HG03457 (cell line): ENCODE measurements around the gene KRTAP27-1.

ENCODE experiments used
- ATAC-seq: cut with Tn5 transposase; IDR thresholded peaks from one replicate; pipeline ENCODE4 v1.9.1; 2021; ENCODE audit warnings: moderate number of reproducible peaks; ENCODE audit not compliant: unreplicated experiment

The KRTAP27-1 gene, protein sequence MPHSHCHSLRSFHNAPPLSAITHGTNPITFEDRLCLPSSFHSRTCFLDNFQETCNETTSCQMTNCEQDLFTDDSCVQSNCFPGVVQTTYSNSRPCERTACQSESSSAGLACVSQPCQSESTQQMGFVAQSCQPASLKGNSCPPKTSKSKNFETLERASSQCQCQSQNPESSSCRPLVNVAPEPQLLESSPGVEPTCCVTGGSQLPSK

DNA sequence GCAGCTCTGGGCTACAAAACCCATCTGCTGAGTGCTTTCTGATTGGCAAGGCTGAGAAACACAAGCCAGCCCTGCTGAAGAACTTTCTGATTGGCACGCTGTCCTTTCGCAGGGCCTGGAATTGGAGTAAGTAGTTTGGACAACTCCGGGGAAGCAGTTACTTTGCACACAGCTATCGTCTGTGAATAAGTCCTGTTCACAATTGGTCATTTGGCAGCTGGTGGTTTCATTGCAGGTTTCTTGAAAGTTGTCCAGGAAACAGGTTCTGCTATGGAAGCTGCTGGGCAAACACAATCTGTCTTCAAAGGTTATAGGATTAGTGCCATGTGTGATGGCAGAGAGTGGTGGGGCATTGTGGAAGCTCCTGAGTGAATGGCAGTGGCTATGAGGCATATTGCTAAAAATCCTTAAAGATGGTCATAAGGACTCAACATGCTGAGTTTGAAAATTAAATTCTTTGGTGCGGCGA, at the start of gene KRTAP27-1:
KRTAP27-1 (minus strand) TSS at position 419 of the 469 bp plus-strand sequence; CDS start at position 393, 26 bp downstream.
- no peak for ATAC-seq

DNA sequence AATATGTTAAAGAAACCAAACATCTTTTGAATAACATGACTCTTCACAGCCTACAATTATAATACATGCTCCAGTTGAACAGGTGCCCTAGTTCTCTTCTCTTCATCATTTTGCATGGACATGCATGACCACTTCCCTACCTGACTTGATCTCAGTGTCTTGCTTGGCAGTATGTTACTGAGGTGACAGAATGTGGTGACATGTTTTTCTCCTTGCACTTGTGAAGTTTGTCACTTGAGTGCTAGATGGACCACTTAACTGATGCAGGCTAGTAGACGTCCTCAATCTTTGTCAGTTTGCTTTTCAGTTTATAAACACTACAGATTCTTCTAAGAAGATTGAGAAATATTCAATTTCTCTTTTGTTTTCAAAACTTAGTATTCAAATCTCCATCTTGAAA, 44.7 kb upstream of the KRTAP27-1 start:
- no peak for ATAC-seq

DNA sequence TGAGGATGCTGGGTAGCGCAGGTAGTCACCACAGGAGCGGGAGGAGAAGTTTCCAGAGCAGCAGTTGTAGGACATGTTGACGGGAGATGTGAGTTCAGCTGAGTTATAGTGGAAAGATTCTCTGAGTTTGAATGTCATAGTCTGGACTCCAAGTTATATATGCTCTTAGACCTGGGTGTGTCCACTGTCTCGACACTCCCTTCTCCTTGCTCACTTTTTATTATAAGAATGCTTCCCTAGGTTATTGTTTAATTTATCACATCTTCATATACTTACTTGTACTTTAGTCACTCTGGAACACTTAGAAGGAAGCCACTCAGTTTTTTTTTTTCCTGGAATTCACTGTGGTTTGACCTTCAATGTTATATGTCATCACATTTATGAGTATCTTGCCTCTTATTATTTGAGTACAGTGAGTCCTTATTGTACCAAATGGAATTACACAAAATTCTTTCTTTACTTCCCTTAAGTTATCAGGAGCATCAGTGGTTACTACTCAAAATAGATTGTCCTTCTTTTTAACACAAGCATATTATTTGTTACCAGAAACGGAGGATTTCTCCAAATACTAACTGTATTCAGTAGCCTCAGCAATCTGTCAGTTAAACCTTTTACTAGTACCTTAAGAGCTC, 34.8 kb upstream of the KRTAP27-1 start, which contains the start of gene KRTAP13-2:
KRTAP13-2 (minus strand) TSS at position 133 of the 632 bp plus-strand sequence; CDS start at position 75, 58 bp downstream.
- no peak for ATAC-seq

DNA sequence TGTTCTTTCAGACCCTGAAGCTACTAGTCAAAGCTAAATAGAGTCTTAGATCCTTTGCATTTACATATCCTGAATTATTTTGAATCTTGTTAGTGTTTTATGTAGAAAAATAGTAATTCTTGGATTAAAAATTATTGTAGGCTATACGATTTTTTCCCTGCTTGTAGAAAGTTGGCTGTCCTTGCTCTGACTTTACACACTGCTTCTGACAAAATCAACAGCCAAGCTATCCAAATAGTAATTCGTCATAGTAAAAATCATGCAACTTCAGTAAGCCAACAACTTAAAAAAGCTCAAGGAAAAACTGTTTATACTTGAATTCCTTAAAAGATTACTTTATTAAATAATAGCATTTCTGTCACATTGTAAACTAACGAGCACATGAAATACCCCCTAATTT, 18.4 kb upstream of the KRTAP27-1 start:
- ATAC-seq, result no peak

DNA sequence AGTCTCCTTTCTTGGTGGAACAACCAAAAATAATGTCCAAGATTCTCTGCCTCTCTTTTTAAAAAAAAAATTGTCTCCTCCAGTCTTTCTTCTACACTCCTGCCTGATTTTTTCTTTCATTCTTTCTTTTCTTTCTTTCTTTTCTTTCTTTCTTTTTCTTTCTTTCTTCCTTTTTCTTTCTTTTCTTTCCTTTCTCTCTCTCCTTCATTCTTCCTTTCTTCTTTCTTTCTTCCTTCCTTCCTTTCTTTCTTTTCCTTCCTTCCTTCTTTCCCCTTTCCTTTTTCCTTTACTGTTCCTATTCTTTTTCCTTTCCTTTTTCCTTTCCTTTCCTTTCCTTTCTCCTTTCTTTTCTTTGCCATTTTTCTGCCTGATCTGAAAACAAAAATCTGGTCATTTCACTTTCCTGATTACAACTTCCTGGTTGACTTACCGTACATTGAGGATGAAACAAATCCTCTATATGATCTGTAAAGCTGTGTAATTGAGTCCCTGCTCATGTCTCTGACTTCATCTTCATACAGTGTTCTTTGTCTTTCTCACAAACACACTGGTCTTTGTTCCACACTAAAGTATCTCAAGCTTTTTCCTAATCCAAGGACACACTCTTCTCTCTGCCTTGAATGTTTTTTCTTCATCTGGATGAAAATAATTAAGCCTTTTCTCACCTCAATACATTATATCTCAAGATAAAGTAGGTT, 17.0 kb upstream of the KRTAP27-1 start:
- ATAC-seq, result no peak

DNA sequence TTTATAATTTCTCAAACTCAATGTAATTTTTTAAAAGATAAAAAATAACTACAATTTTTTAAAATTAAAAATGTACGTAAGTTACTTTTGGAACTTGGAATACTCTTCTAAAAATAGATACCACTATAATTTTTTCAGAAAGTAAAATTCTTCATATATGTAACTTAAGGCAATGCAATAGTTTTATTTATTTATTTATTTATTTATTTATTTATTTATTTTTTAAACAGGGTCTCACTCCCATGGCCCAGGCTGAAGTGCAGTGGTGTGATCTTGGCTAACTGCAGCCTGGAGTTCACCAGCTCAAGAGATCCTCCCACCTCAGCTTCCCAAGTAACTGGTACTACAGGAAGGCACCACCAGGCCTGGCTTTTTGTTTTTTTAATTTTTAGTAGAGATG, 14.0 kb upstream of the KRTAP27-1 start:
- ATAC-seq, result no peak

DNA sequence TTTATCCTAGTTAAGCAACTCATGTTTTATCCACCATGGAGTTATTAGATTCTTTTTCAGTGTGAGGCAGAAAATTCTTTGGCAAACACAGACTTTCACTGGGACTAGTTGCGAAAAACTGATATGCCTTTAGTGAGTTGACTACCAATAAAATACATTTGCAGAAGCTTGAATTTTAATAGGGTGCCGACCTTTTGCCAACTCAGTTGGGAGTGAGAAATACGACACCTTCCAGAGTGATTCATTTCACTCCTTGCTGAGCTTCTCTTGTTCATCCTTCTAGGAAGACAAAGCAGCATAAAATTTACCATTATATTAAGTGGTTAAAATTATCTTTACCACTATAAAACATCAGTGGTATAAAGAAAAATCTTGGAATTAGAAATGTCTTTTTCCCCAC, 12.1 kb upstream of the KRTAP27-1 start:
- ATAC-seq, result no peak

DNA sequence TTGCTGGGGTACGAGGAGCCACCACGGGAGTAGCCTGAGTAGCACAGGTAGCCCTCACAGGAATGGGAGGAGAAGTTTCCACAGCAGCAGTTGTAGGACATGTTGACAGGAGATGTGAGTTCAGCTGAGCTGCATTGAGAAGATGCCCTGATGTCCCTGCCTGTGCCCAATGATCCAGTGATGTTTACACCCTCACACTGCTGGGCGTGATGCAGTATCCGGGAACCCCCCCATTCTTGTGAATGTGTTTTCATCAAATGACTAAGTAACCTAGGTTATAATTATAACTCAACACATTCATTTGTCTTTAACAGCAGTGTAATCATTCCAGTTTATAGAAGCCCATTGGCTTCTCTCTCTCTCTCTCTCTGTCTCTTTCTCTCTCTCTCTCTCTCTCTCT, 11.0 kb upstream of the KRTAP27-1 start, which contains the start of gene KRTAP23-1:
KRTAP23-1 (minus strand) TSS at position 101 of the 400 bp plus-strand sequence; CDS start at position 101, 0 bp downstream.
- no peak for ATAC-seq

DNA sequence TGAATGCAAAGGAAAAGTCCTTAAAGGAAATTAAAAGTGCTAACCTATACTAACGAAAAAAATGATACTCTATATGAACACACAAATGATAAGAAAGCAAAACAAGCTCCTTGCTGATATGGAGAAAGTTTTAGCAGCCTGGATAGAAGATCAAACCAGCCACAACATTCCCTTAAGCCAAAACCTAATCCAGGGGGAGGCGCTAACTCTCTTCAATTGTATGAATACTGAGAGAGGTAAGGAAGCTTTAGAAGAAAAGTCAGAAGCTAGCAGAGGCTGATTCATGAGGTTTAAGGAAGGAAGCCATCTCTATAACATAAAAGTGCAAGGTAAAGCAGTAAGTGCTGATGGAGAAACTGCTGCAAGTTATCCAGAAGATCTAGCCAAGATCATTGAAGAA, 7.5 kb upstream of the KRTAP27-1 start:
- ATAC-seq, result no peak

DNA sequence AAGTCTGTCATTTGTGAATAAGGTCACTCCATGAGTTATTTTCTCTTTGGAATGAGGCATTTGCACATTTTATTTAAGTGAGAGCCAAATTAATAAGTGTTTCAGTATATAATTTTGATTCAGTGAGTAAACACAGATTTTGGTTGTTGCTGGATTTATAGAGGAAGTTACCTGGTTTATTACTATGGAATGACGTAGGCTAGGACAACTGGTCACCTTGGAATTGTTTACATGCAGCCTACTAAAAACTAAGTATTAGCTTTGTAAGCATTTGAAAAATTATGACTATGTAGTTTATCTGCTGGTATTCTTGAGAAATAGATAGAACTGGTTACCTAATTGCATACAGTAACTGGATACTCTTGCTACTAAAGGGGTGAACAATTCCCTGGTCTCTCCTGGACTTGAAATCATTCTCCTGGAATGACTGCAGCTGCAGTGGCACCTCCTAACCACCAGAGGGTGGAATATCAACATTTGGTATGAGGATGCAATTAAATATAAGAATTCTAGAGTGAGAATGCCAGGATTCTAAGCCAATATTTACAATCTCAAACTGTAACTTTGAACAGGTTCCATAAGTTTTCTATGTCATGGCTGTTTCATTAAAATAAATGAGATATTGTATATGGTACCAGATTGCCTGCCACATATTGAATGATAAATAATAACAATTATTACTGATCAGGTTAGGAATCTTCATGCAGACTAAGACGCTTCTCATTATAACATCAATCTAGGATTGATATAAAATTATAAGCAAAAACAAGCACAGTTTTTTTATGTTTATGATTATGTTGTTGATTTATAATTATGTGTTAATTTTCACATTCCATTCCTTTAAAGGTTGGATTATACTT, 3.5 kb upstream of the KRTAP27-1 start:
- ATAC-seq, result no peak

DNA sequence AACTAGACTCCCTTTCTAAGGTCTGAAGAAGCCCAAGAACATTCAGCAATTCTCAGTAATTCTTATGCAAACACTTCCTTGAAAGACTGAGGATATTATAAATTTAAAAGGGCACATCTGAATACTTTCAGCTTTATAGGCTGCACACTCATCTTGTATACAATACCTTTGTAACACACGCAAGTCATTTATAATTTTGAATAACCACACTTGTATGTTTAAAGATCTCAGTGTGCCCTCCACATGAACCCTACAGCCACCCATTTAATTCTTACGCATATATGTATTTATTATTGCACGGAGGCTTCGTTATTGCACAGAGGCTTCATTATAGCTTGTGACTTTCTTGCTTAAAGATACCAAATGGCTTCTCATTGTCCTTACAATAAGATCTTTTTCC, 1.2 kb upstream of the KRTAP27-1 start:
- no peak for ATAC-seq

DNA sequence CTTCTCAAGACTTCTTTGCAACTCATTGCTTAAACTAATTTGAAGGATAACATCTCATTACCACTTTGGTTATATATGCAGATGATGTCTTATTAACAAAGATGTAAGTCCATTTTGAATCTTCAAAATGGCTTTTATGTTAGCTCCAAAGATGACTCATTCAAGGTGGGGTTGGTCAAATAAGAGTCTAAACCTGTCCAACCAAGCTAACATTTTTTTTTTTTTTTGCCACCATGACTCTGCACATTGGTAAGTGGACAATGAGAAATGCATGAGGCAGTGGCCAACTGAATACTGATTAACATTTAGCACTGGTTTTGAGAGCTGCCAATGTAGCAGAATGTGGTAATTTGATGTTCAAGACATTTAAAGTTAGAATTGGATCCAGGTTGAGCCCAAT, 278 bp upstream of the KRTAP27-1 start:
- no peak for ATAC-seq

DNA sequence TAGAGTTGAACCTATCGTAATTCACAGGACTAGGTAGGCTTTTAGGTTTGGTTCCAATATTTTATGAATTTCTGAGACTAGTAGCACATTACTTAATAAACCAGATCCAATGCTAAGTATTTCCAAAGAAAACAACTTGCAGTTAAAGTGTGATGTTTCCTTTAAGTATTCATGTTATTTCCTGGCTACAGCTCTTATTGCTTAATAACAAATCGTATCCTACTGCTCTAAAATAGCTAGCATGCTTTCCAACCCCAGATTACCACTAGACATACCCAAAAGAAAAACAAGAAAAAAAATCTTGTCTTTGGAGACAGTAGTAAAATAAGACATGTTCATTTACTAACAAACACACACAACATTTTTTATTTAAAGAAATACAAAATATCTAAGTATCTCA, 898 bp downstream of the KRTAP27-1 start:
- no peak for ATAC-seq

DNA sequence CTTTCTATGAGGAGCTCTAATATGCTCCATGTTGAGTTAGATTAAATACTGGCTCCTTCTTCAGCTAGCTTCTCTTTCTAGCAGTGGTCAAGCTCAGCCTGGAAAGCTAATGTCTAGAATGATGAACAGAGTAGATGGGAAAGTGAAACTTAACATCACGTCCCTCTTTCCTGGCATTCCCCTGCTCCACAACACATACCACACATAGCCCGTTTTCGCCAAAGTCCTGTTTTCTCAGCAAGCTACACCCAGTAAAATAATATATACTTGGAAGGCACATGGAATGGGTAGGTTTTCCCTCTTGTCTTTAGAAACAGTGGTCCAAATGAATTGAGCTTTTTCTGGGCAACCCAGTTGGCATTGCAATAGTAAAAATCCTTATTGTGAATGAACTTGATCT, 3.8 kb downstream of the KRTAP27-1 start:
- no peak for ATAC-seq

DNA sequence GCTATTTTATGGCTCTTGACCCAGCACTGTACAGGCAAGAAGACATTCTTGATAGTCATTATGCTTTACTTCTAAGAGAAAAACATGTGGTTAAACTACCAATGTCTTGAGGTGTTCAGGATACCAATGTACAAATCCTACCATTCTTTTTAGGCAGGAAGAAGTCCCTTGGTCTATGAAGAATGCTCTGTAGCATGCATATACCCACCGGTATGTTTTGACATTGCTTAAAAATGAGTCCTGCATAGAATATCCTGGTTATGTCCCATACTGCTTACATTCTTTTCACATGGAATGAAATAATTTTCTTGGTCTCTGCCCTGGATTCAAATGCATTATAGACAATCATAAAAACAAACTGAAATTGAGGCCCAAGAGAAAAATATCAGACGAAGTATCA, 4.8 kb downstream of the KRTAP27-1 start:
- ATAC-seq, result no peak

DNA sequence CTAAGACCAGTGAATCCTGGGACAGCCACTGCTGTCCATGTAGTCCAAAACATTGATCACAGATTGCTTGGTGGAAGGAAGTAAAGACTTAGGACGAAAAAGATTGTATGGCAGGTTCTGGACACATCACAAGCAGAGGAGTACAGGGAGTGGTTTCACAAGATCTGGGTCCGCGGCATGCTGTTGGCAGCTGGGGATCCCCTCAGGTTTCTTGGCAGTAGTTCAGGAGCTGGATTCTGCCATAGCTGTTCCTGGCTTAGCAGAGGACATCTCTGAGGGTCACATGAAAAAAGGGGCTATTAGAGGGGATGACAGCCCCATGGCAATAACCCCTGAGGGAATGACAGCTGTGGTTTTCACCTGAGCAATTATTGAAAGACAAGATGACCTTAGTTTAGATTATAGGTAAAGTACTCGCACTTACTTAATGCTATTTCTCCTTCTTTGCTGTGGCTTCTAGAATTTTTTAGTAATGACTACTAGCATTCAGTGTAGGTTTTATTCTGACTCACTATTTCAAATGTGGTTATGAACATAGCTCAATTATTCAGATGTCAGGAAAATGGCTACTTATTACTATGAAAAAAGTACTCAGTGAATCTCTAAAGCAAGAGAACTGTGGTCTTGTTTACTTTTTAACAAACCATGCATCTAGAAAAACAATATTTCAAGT, 8.2 kb downstream of the KRTAP27-1 start:
- no peak for ATAC-seq

DNA sequence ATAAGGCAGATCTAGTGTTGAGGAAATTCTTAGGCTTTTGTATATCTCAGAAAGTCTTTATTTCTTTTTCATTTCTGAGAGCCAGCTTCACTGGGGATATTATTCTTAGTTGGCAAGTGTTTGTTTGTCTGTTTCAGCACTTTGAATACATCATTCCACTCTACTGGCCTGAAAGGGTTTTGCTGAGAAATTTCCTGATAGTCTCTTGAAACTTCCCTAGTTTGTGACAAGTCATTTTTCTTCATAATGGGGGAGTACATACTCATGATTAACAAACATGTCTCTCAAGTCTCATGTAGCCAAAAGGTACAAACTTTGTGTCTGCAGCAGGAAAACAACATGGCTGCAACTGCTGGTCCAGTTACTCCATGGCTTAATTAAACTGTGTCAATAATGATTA, 11.1 kb downstream of the KRTAP27-1 start:
- ATAC-seq, result no peak

DNA sequence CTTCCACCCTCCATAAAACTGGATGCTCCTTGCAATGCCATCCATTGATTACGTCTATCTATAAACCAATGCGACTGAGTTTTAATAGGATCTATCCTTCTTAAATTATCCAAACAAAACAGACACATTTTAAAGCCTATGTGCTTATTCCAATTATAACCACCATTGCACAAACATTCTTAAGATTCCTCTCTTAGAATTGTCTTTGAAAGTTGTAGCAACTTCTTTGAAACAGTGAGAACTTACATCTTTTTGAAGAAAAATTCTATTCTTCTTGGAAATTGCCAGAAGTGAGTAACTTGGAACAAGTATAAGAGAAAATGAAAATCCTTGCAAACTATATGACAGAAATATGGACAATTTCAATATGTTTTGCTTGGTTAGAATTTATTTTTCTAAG, 17.3 kb downstream of the KRTAP27-1 start, which contains the start of gene KRTAP26-1:
KRTAP26-1 (minus strand) TSS at position 101 of the 400 bp plus-strand sequence. CDS start 280 bp downstream, outside the sequence.
- ATAC-seq, result no peak

DNA sequence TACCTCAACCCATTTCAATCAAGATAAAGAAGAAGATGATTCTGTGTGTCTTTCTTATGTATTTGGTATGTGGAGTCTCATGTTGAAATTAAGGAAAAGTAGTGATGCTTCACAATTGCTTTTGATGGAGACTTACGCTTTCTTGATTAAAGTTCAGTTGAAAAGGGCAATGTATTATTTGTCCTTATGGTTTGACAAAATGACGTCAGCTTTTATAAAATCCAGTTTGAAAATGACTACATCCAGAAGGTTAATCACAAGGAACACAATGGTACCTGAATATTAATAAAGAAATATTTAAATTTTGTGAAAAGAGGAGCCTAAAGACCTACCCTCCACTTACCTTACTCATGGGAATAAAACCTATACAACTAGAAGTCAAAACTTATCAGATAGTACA, 21.8 kb downstream of the KRTAP27-1 start:
- no peak for ATAC-seq

DNA sequence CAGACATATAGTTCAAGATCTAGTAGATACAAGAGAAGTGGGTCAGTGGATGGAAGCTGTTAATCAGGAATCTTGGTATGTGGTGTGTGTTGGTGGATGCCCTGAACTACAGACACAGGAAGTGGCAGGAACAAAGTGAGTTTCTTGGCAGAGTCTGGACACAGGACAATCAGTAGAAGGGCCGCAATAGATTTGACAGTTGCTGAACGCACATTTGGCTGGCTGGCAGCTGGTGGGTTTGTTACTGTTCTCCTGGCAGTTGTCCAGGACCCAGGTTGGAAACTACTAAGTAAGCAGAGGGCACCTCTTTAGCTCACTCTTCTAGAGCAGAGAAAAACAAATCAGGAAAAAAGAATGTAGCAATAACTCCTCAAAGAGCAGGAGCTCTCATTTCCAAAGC, 30.6 kb downstream of the KRTAP27-1 start:
- ATAC-seq, result no peak
